Stimulated activated naive B cell treated with anti-CD40 and anti-IgM and Interleukin-4, amounts not matched to agents 10 μg/mL and 1 μg/mL and 100 μg/mL, for 72 hours (primary cell): ENCODE measurements around the gene SLC25A3.
"Not testable (repeated sequence)": the region's sequence is repeated elsewhere in the genome, so short reads cannot be mapped to it uniquely, and the experiment has no call there.

ENCODE experiments used
- ATAC-seq, 2 donors: fragments of 150-1000 bp; cut with Tn5 transposase; replicated peaks; 2 replicates each; pipeline ENCODE4 v1.10.0; 2021; ENCODE audit warnings: moderate library complexity in 1 of 2
- DNase-seq: peaks from one replicate; pipeline ENCODE4 v3.0.0; 2021
- H3K27ac Mint-ChIP-seq: one replicate; pipeline ENCODE4 v1.8.0; 2022; ENCODE audit warnings: mild to moderate bottlenecking, mixed read lengths
- H3K27me3 Mint-ChIP-seq, 2 donors: one replicate each; pipeline ENCODE4 v1.8.0; 2022; ENCODE audit warnings: mixed read lengths in 2 of 2
- H3K36me3 Mint-ChIP-seq, 2 donors: one replicate each; pipeline ENCODE4 v1.8.0; 2022; ENCODE audit warnings: mixed read lengths in 2 of 2, mild to moderate bottlenecking in 1 of 2
- H3K4me1 Mint-ChIP-seq, 2 donors: one replicate each; pipeline ENCODE4 v1.8.0; 2022; ENCODE audit warnings: mixed read lengths in 2 of 2, mild to moderate bottlenecking in 1 of 2
- H3K4me3 Mint-ChIP-seq, 2 donors: one replicate each; pipeline ENCODE4 v1.8.0; 2022; ENCODE audit warnings: mild to moderate bottlenecking in 2 of 2, mixed read lengths in 2 of 2, moderate library complexity in 1 of 2
- H3K9me3 Mint-ChIP-seq, 2 donors: one replicate each; pipeline ENCODE4 v1.8.0; 2022; ENCODE audit warnings: mixed read lengths in 2 of 2, mild to moderate bottlenecking in 1 of 2

SLC25A3 gene

DNA sequence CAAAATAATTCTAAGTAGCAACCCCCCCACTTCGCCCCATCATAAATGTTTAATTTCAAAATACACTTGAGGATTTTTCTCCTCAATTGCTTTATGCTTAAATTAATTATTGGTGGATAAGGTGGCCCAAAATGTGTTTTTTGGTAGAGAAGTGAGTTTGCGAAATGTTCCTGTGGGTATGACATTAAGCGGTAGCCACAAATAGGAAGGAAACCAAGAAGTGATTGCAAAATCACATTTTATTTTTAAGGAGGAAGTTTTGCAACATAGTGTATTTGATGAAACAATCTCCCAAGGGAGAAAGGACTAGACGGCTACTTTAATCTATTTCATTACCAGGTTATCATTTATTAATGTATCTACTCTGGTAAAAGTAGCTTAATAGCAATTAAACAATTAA, 25.5 kb downstream of the SLC25A3 start:
- H3K27ac Mint-ChIP-seq = no peak overlapping the region
- DNase-seq (no peak), ATAC-seq (no peak)
- peaks cover 3 to 8% of the 10 kb centered on the region in 2 donors for H3K36me3 Mint-ChIP-seq
- H3K4me1 Mint-ChIP-seq = peaks cover 5 to 9% of the 10 kb centered on the region in 2 donors
- H3K27me3 Mint-ChIP-seq = no peaks in the 10 kb centered on the region
- no peak overlapping the region for H3K4me3 Mint-ChIP-seq
- H3K9me3 Mint-ChIP-seq = no peaks in the 10 kb centered on the region

DNA sequence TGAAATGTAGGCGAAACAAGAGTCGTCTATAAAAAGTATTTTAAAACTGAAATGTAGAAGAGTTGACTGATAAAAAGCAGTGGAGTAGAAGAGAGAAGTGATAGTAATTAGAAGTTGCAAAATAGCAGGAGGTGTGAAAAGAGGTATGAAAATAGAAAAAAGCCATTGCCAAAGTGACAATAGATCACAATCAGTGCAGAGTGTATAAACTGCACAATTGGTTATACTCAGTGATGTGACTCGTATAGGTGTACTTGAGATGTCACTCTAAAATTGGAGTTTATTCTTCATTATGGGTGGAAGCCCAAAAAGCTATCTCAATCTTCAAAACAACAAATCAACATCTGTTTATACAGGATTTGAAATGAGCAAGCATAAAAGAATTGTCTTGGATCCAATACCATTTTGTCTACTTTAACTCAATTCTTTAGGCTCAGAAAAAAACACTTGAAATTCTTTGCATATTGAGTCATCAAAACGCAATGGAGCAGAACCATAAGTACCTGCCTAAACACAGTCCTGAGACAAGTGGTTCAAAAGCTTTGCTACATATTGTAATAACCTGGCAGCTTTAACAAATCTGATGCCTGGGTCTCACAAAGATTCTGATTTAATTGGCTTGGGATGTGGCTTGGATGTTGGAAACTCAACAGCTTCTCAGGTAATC, 42.3 kb downstream of the SLC25A3 start:
- Mint-ChIP-seq H3K36me3 (peaks cover 17 to 19% of the 10 kb centered on the region in 2 donors), H3K27me3 (no peaks in the 10 kb centered on the region), H3K9me3 (no peaks in the 10 kb centered on the region), H3K4me1 (peaks cover 7 to 21% of the 10 kb centered on the region in 2 donors), H3K4me3 (no peak overlapping the region), H3K27ac (no peak overlapping the region)
- no peak for DNase-seq
- peak in 1 of 2 donors; percentile 27 for ATAC-seq

DNA sequence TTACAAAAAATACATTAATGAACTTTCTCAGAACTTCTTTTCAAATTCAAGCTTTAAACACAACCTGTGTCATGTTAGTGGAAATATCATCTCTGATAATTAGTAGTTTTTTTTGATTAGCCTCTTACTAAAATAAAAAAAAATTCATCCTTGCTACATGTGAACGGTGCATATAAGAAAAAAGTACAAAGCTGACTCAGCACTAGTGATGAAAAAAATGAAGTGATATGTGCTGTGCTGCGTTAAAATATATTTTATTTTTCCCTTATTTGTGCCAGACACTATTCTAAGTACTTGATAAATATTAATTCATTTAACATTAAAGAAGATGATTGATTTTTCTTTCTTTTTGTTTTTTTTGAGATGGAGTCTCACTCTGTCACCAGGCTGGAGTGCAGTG, 43.6 kb downstream of the SLC25A3 start:
- no peak for ATAC-seq
- Mint-ChIP-seq H3K9me3 (no peaks in the 10 kb centered on the region), H3K27ac (no peak overlapping the region), H3K36me3 (peaks cover 16 to 19% of the 10 kb centered on the region in 2 donors), H3K4me3 (no peak overlapping the region), H3K27me3 (no peaks in the 10 kb centered on the region), H3K4me1 (peaks cover 8 to 21% of the 10 kb centered on the region in 2 donors)
- no peak for DNase-seq

DNA sequence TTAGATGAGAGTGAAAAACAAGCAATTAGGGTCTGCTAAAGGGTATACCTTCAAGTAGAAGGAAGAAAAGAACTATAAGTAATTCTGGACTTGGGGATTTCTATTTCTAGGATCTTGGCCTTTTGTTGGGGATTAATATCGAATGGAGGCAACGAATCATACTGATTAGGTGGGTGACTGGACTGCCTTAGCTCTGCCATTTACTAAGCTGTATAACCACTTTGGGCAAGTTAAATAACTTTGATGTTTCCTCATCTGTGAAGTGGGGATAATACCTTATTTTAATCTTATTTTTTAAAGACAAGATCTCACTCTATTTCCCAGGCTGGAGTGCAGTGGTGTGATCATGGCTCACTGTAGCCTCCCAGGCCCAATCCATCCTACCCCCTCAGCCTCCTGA, 44.5 kb downstream of the SLC25A3 start:
- Mint-ChIP-seq H3K4me3 (no peak overlapping the region), H3K27ac (peak overlapping the region; percentile 62), H3K9me3 (no peaks in the 10 kb centered on the region), H3K27me3 (no peaks in the 10 kb centered on the region), H3K36me3 (peaks cover 14 to 17% of the 10 kb centered on the region in 2 donors), H3K4me1 (peaks cover 10 to 21% of the 10 kb centered on the region in 2 donors)
- no peak for ATAC-seq
- no peak for DNase-seq

DNA sequence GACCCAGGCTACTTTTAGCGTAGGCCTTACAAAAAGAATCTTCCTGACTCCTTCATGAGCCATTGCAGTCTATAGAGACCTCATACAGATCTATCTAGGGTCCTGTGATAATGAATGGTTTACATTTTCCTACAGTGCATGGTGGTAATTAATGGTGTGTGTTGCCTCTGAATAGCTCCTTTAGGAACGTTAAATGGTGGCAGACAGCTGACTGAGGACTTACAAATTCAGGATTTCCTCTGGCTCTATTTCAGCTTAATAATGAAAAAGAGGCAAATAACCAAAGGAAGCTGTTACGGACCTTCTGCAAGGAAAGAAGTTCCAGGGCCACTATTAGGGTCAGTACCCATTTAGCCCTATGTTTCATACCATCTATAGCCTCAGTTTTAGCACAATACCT, 46.0 kb downstream of the SLC25A3 start:
- Mint-ChIP-seq H3K27me3 (no peaks in the 10 kb centered on the region), H3K4me1 (peaks cover 10 to 21% of the 10 kb centered on the region in 2 donors), H3K9me3 (no peaks in the 10 kb centered on the region), H3K27ac (no peak overlapping the region), H3K36me3 (peaks cover 12 to 16% of the 10 kb centered on the region in 2 donors), H3K4me3 (no peak overlapping the region)
- DNase-seq (no peak), ATAC-seq (no peak)

DNA sequence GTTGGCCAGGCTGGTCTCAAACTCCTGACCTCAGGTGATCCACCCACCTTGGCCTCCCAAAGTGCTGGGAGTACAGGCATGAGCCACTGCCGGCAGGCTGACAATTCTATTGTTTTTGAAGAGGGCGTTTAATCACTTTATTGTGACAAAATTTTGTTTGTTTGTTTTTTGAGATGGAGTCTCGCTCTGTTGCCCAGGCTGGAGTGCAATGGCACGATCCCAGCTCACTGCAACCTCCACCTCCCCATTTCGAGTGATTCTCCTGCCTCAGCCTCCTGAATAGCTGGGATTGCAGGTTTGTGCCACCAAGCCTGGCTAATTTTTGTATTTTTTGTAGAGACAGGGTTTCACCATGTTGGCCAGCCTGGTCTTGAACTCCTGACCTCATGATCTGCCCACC, 49.3 kb downstream of the SLC25A3 start:
- peaks cover 9 to 18% of the 10 kb centered on the region in 2 donors for H3K4me1 Mint-ChIP-seq
- DNase-seq = not testable (repeated sequence)

DNA sequence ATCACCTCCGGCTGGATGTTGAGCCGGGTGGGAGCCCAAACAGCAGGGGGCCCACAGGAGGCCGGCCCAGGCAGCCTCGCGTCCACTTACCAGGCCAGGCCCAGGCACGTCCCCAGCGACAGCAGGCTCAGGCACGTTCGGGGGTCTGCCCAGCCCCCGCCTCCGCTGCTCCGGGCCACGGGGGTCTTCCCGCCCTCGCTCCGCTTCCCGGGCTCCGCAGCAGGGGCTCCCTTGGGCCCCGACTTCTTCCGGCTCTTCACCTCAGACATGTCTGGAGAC, 50.9 kb downstream of the SLC25A3 start:
- ATAC-seq (peak; percentile 34 to 35), DNase-seq (no peak)
- Mint-ChIP-seq H3K9me3 (no peaks in the 10 kb centered on the region), H3K4me3 (peak overlapping the region; percentile 99 to 100), H3K4me1 (peaks cover 6 to 12% of the 10 kb centered on the region in 2 donors), H3K27ac (peak overlapping the region; percentile 98), H3K36me3 (peaks cover 5 to 8% of the 10 kb centered on the region in 2 donors), H3K27me3 (no peaks in the 10 kb centered on the region)

More for the DNA sequence above, 49.3 kb downstream of the SLC25A3 start:
- H3K27ac Mint-ChIP-seq, H3K9me3 Mint-ChIP-seq, H3K27me3 Mint-ChIP-seq, H3K36me3 Mint-ChIP-seq, ATAC-seq: not testable (repeated sequence)
- H3K4me3 Mint-ChIP-seq = peak overlapping the region; percentile 59 to 100

DNA sequence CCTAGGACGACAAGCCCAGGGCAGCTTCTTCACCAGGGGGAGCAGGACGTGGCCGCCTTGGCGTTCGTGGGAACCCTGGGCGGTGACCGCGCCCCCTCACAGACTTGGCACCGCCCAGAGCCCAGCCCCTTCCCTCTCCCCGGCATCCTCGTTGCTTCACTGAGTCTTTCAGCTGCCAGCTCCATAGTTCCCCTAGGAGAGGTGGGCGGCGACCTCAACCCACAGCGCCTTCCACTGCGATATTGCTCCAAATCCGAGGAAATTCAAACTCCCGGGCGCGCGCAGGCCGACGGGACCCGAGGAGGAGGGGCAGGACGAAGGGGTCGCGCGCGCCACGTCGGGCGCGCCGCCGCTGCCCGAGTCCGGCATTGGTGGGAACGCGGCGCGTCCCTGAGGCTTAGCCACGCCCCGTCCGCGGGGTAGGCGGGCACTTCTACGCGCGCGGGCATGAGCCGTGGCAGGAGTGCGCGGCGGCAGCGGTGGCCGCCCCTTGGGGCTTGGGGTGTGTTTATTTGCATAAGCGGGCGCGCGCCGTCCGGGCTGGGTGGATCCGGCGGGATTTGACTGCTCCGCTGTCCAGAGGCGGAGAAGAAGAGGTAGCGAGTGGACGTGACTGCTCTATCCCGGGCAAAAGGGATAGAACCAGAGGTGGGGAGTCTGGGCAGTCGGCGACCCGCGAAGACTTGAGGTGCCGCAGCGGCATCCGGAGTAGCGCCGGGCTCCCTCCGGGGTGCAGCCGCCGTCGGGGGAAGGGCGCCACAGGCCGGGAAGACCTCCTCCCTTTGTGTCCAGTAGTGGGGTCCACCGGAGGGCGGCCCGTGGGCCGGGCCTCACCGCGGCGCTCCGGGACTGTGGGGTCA, 51.5 kb downstream of the SLC25A3 start, which contains the start of the genes APAF1 and IKBIP:
TSS of gene APAF1 (plus strand) at position 579 of the 860 bp plus-strand sequence. CDS start 3,070 bp downstream, outside the sequence.
TSS of gene IKBIP (minus strand) at position 77 of the 860 bp plus-strand sequence. CDS start 87 bp downstream, outside the sequence.
- H3K4me3 Mint-ChIP-seq = peak within 1 kb of the TSS; percentile 99 to 100
- ATAC-seq = peak; percentile 86 to 92
- DNase-seq = peak; percentile 97
- H3K27me3 Mint-ChIP-seq = no peaks in the 10 kb centered on the region
- peak within 1 kb of the TSS; percentile 98 for H3K27ac Mint-ChIP-seq
- peaks cover 6 to 12% of the 10 kb centered on the region in 2 donors for H3K4me1 Mint-ChIP-seq
- H3K9me3 Mint-ChIP-seq = no peaks in the 10 kb centered on the region
- peaks cover 7 to 11% of the 10 kb centered on the region in 2 donors for H3K36me3 Mint-ChIP-seq

DNA sequence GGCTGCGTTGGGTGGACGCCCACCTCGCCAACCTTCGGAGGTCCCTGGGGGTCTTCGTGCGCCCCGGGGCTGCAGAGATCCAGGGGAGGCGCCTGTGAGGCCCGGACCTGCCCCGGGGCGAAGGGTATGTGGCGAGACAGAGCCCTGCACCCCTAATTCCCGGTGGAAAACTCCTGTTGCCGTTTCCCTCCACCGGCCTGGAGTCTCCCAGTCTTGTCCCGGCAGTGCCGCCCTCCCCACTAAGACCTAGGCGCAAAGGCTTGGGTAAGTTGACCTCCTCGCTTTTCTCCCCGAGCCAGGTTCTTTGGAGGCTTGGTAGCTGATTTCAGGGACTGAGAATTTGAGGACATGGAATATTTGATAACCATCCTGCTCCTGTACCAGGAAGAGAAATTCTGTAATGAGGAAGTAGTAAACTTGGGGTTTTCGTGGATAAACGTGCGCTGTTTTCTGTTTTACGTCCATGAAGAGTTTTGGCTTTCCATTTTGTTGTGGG, 52.1 kb downstream of the SLC25A3 start:
- Mint-ChIP-seq H3K4me3 (peak overlapping the region; percentile 99 to 100), H3K9me3 (no peaks in the 10 kb centered on the region), H3K4me1 (peaks cover 6 to 12% of the 10 kb centered on the region in 2 donors), H3K27ac (peak overlapping the region; percentile 91), H3K27me3 (no peaks in the 10 kb centered on the region), H3K36me3 (peaks cover 7 to 11% of the 10 kb centered on the region in 2 donors)
- ATAC-seq (peak in 1 of 2 donors; percentile 1), DNase-seq (no peak)

DNA sequence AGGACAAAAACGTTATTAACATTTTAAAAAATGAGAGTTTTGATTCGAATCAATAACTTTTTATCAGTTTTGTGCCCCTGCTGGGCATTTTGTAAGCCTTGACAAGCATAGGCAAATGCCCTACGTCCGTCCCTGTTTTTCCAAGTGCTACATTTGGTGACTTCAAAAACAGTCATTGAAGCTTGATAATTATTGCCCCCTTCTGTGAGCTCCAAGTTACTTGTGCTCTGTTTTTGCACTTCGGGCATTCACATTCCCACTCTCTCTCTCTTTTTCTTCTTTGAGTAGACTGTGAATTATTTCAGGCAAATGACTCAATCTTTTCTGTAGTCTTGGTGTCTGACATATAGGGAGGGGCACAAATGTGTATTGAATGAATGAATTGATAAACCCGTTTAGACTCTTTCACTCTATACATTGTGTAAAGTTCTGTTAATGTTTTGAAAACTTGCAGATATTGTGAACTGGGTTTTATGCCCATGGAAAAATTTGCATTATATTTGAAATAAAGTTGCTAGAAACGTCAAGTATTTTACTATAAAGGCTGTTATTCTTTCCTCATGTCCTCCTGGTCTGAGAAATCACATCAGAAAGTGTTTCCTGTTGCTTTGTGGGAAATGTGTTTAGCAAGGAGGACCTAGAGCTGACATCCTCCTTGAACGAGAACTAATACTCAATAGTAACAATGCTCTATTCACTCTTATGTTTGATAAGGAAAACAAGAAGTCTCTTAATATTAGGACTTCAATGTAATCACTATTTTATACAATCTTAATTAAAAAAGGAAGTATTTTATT, 53.0 kb downstream of the SLC25A3 start:
- ATAC-seq (no peak), DNase-seq (no peak)
- Mint-ChIP-seq H3K36me3 (peaks cover 6 to 16% of the 10 kb centered on the region in 2 donors), H3K9me3 (no peaks in the 10 kb centered on the region), H3K27ac (peak overlapping the region; percentile 63), H3K4me3 (peak overlapping the region; percentile 77 to 100), H3K27me3 (no peaks in the 10 kb centered on the region), H3K4me1 (peaks cover 5 to 12% of the 10 kb centered on the region in 2 donors)

DNA sequence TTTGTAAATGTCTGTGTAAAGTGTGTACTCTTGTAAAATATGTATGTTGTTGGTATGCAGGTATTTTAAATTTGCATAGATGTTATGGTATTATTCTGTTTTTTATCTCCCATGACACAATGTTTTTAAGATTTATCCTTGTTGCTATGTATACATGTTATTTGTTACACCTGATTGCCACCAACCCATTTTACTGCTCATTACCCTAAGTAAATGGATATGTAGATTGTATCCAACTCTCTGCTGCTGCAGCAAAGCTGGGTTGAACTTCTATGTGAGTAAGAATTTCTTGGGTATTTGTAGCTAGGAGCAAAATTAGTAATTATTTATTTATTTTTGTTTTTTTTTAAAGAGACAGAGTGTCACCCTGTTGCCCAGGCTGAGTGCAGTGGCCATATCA, 57.8 kb downstream of the SLC25A3 start:
- Mint-ChIP-seq H3K4me1 (peaks cover 3 to 11% of the 10 kb centered on the region in 2 donors), H3K4me3 (no peak overlapping the region), H3K36me3 (peaks cover 3 to 12% of the 10 kb centered on the region in 2 donors), H3K9me3 (no peaks in the 10 kb centered on the region), H3K27ac (no peak overlapping the region), H3K27me3 (no peaks in the 10 kb centered on the region)
- no peak for DNase-seq
- no peak for ATAC-seq

DNA sequence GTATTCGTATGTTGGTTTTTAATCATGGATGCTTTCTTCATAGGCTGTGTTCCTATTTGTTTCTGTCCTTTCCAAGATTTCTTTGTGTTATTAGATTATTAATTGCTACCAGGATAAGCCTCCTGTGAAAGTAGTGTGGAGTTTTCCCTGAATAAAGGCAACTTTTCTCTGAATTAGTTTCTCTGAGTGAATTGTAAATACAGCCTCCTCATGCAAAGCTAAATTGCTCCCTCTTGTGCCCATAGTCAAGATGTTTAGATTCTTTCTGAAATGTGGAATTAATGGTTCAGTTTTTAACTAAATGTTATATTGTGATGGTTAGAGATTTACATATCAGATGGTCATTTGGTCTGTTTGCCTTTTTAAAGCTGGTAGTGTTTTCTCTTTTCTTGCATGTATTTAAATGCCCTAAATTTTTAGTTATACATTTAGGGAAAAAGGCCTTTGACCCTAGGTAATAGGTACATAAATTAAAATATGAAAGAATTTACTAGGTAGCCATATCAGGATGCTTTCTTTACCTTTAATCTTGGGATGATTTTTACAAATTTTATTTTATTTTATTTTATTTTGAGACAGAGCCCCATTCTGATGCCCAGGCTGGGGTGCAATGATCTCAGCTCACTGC, 60.5 kb downstream of the SLC25A3 start:
- ATAC-seq (peak in 1 of 2 donors; percentile 53), DNase-seq (no peak)
- Mint-ChIP-seq H3K4me1 (peaks cover 6 to 10% of the 10 kb centered on the region in 2 donors), H3K27ac (no peak overlapping the region), H3K9me3 (no peaks in the 10 kb centered on the region), H3K27me3 (no peaks in the 10 kb centered on the region), H3K36me3 (peaks cover 10 to 18% of the 10 kb centered on the region in 2 donors), H3K4me3 (no peak overlapping the region)
